ENCODE data around the gene DCBLD1. TPM values are rescaled to one million over a fixed set of nuclear protein-coding genes. Genes with fewer than 3 reads are reported as not detected.
A peak's percentile ranks its signal among the peaks of the same experiment; 100 is the strongest.

Gene DCBLD1
- total and polyA plus RNA-seq, 12 donors: 2.7 to 7.2 (median 4.2) TPM

DNA sequence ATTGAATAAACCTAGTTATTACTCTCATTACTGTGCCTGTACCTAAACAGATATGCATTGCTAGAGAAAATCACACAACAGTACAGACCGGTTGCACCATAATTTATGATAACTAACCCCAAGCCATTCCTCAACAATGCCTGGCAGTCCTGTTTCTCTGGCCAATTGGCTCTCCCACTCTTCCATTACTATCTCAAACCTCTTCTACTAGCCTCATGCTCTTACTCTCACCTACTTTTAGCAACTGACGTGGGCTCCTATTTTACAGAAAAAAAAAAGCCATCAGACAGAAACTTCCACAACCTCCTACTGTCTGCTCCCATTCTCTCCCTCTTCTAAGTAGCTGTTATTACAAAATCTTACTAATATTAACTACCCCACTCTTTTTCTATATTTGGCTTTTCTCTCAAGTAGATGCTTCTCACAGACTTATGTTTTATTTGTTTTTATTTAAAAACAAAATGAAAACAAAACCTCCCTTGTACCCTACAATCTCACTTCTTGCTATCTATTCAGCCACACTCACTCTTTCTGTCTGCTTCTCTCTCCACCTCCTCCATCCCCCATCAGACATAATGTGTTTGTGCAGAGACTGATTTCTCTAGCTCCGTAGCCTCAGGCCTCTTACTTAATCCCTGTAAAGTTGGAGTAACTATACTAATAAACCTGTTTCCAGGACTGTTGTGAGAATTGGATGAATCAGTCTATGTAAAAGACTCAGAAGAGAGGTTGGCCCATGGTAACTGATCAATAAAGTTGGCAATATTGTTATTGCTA lies 110.7 kb downstream of the DCBLD1 start:
- peaks cover 3 to 43% (median 22%) of the 10 kb centered on the region in 9 donors for H3K4me1 ChIP-seq
- peaks cover 0 to 9% (median 0%) of the 10 kb centered on the region in 11 donors for H3K9me3 ChIP-seq
- H3K27me3 ChIP-seq: no peaks in the 10 kb centered on the region
- TF ChIP-seq CTCF (IDR thresholded peaks at IDR 0.05): no peak
- WGBS, 2 donors: 57 to 68% methylated on average over 3 of the region's 3 CpGs
- peak in 7 of 8 donors; percentile 75 to 95 (median 84) for ATAC-seq
- H3K27ac ChIP-seq: peak overlapping the region in 6 of 10 donors; percentile 1 to 72 (median 62)
- no peak overlapping the region for H3K4me3 ChIP-seq
- peaks cover 0 to 44% (median 9%) of the 10 kb centered on the region in 9 donors for H3K36me3 ChIP-seq
- intact Hi-C loops (cut with DNase I): no loop called here
- peak in 1 of 2 donors; percentile 14 for DNase-seq

DNA sequence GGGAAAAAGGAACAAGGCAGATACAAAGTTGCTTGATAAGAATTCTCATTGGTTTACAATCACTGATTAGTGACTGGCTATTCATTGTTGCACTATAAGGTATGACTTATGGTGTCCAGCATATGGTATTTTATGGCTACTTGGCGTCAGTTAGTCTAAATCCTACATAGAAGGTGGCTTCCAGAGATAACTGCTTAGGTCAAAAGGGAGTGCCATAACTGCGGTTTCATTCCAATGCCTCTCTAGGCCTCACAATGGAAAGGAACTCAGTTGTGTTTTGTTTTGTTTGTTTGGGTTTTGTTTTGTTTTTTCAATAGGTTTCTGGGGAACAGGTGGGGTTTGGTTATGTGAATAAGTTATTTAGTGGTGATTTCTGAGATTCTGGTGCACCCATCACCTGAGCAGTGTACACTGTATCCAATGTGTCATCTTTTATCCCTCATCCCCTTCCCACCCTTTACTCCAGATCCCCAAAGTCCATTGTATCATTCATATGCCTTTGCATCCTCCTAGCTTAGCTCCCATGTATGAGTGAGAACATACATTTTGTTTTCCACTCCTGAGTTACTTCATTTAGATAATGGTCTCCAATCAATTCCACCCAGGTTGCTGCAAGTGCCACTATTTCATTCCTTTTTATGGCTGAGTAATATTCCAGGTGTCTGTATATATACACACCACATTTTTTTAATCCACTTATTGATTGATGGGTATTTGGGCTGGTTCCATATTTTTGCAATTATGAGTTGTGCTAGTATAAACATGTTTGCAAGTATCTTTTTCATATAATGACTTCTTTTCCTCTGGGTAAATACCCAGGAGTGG lies 112.8 kb downstream of the DCBLD1 start:
- intact Hi-C loops (cut with DNase I): no loop called here
- Histone ChIP-seq H3K4me1 (peaks cover 3 to 58% (median 39%) of the 10 kb centered on the region in 9 donors), H3K27me3 (no peaks in the 10 kb centered on the region), H3K4me3 (no peak overlapping the region), H3K27ac (no peak overlapping the region), H3K36me3 (peaks cover 0 to 25% (median under 1%) of the 10 kb centered on the region in 9 donors), H3K9me3 (peaks cover 0 to 9% (median 0%) of the 10 kb centered on the region in 11 donors)
- 94 to 98% methylated on average over 2 of the region's 2 CpGs for WGBS, 2 donors
- no peak for TF ChIP-seq CTCF (IDR thresholded peaks at IDR 0.05)
- DNase-seq: no peak
- ATAC-seq: no peak

- H3K36me3 ChIP-seq: peaks cover 0 to 20% (median 0%) of the 10 kb centered on the region in 9 donors
- 98 to 100% methylated on average over 2 of the region's 2 CpGs for WGBS, 2 donors
- intact Hi-C loops (cut with DNase I): no loop called here
- H3K27me3 ChIP-seq: no peaks in the 10 kb centered on the region
- H3K9me3 ChIP-seq: peaks cover 0 to 9% (median 0%) of the 10 kb centered on the region in 11 donors
- H3K27ac ChIP-seq: no peak overlapping the region
- no peak overlapping the region for H3K4me3 ChIP-seq
- no peak for ATAC-seq
- H3K4me1 ChIP-seq: peaks cover 0 to 54% (median 40%) of the 10 kb centered on the region in 9 donors
- DNase-seq: no peak
- no peak for TF ChIP-seq CTCF (IDR thresholded peaks at IDR 0.05)
Observed at GRCh38 chr6:117597755-117598154, 115.3 kb downstream of the DCBLD1 start.

Other genes starting within 250 kb of the DCBLD1 start
- gene VGLL2, start 217.1 kb upstream of the DCBLD1 start, total RNA-seq: 10 to 100 TPM in 2 of 10 donors, 1 to 10 TPM in 2, under 1 TPM in 3, not detected in 3; 0.21 to 32.4 (median 2.9) TPM
- gene VGLL2, start 217.1 kb upstream of the DCBLD1 start, polyA plus RNA-seq: under 1 TPM in 1 of 2 donors, not detected in 1; 0.29 TPM
- gene ROS1, start 56.7 kb upstream of the DCBLD1 start, total RNA-seq: under 1 TPM in 8 of 10 donors, not detected in 2; 0.02 to 0.13 (median 0.08) TPM
- gene ROS1, start 56.7 kb upstream of the DCBLD1 start, polyA plus RNA-seq: not detected
- 10 to 100 TPM; 16.7 to 32.8 (median 24.3) TPM for gene GOPC, start 119.8 kb downstream of the DCBLD1 start, total RNA-seq
- gene GOPC, start 119.8 kb downstream of the DCBLD1 start, polyA plus RNA-seq: 10 to 100 TPM; 11.1 to 21.4 TPM
- gene NUS1, start 192.8 kb downstream of the DCBLD1 start, total RNA-seq: 10 to 100 TPM; 10.4 to 18.9 (median 13.7) TPM
- gene NUS1, start 192.8 kb downstream of the DCBLD1 start, polyA plus RNA-seq: 10 to 100 TPM; 10.2 to 13.1 TPM

All from heart right ventricle (tissue), 16 donors.